H1 (cell line): ENCODE data around the gene TRA2A. TPM values are rescaled to one million over a fixed set of nuclear protein-coding genes. Genes with fewer than 3 reads are reported as not detected.

ENCODE experiments used
- CTCF ChIA-PET: fragments of 300-600 bp; sonication (Branson Sonifier 250); formaldehyde crosslinking; loops from one replicate; lab custom pipeline; 2021; ENCODE audit not compliant: partially characterized antibody; lab: Charles Lee
- POLR2A ChIA-PET: fragments of 300-600 bp; sonication (Branson Sonifier 250); formaldehyde crosslinking; loops from one replicate; lab custom pipeline; 2021; ENCODE audit warnings: inconsistent platforms; ENCODE audit not compliant: partially characterized antibody; lab: Charles Lee
- DNase-seq, 2 experiments: peaks; one replicate each; pipeline versions ENCODE4 v3.0.0 to v3.0.0-alpha.2; 2010 to 2022; ENCODE audit warnings: low spot score in 2 of 2, low read depth in 1 of 2, mixed read lengths in 1 of 2
- FAIRE-seq: peaks from 2 replicates; lab custom pipeline; 2011; peaks lifted over from hg19 to GRCh38; lab: Jason Lieb, UNC
- H2AFZ ChIP-seq: 2 replicates; pipeline ENCODE4 v1.8.1; 2012; ENCODE audit warnings: low read length, inconsistent platforms
- H2AK5ac ChIP-seq: 2 replicates; pipeline ENCODE4 v1.6.1; 2013; ENCODE audit warnings: low read depth, low read length
- H2BK120ac ChIP-seq: replicated peaks from 2 replicates; pipeline ENCODE3; 2013; ENCODE audit warnings: low read depth, low read length, inconsistent platforms
- H2BK12ac ChIP-seq: 2 replicates; pipeline ENCODE4 v1.6.1; 2013; ENCODE audit warnings: low read depth, low read length
- H2BK15ac ChIP-seq: 2 replicates; pipeline ENCODE4 v1.6.1; 2013; ENCODE audit warnings: low read length
- H2BK20ac ChIP-seq: 2 replicates; pipeline ENCODE4 v1.6.1; 2013; ENCODE audit warnings: low read length
- H2BK5ac ChIP-seq: 2 replicates; pipeline ENCODE4 v1.6.1; 2013; ENCODE audit warnings: low read depth, low read length
- H3K14ac ChIP-seq: 2 replicates; pipeline ENCODE4 v1.6.1; 2013; ENCODE audit warnings: inconsistent platforms; ENCODE audit not compliant: insufficient read length
- H3K18ac ChIP-seq: 2 replicates; pipeline ENCODE4 v1.6.1; 2013; ENCODE audit warnings: low read length; ENCODE audit errors: extremely low read depth
- H3K23ac ChIP-seq: 2 replicates; pipeline ENCODE4 v1.6.1; 2013; ENCODE audit warnings: inconsistent platforms; ENCODE audit not compliant: insufficient read length
- H3K23me2 ChIP-seq: 2 replicates; pipeline ENCODE4 v1.6.1; 2013; ENCODE audit warnings: low read depth, low read length
- H3K27ac ChIP-seq: 2 replicates; pipeline ENCODE4 v1.6.1; 2011; ENCODE audit warnings: low read depth, low read length, inconsistent platforms
- H3K27me3 ChIP-seq, 4 experiments: replicated peaks in 1 of 4; 1 replicate in 1 of 4; 2 replicates in 3 of 4; pipeline versions ENCODE4 v1.6.1 to v1.8.1; 2011 to 2013; ENCODE audit warnings: low read length in 3 of 4, mild to moderate bottlenecking in 3 of 4, inconsistent platforms in 2 of 4, mixed read lengths in 2 of 4, moderate library complexity in 1 of 4; ENCODE audit not compliant: control insufficient read depth in 3 of 4, insufficient read depth in 3 of 4; ENCODE audit errors: extremely low read depth in 1 of 4
- H3K36me3 ChIP-seq, 4 experiments: 2 replicates each; pipeline versions ENCODE4 v1.6.1 to v1.8.1; 2011 to 2013; ENCODE audit warnings: mild to moderate bottlenecking in 4 of 4, low read length in 3 of 4, moderate library complexity in 2 of 4, control low read depth in 1 of 4, inconsistent platforms in 1 of 4; ENCODE audit not compliant: insufficient read depth in 4 of 4, control insufficient read depth in 2 of 4
- H3K4ac ChIP-seq: replicated peaks from 2 replicates; pipeline ENCODE3; 2013; ENCODE audit warnings: low read length, low read depth, mixed read lengths, inconsistent platforms; ENCODE audit not compliant: insufficient read length
- H3K4me1 ChIP-seq, 4 experiments: replicated peaks in 1 of 4; 1 replicate in 1 of 4; 2 replicates in 3 of 4; pipeline versions ENCODE4 v1.6.1 to v1.8.1; 2011 to 2013; ENCODE audit warnings: low read length in 3 of 4, inconsistent platforms in 2 of 4, mixed read lengths in 1 of 4; ENCODE audit not compliant: insufficient read depth in 4 of 4, control insufficient read depth in 3 of 4
- H3K4me2 ChIP-seq, 2 experiments: 2 replicates each; pipeline versions ENCODE4 v1.6.1 to v1.8.1; 2011 to 2013; ENCODE audit warnings: low read depth in 2 of 2, low read length in 2 of 2, control low read depth in 1 of 2, inconsistent platforms in 1 of 2, mild to moderate bottlenecking in 1 of 2; ENCODE audit not compliant: insufficient read depth in 1 of 2
- H3K4me3 ChIP-seq, 4 experiments: fragments of 200-600, 300-600 bp in 1 of 4; sonication (generic), shearing (Covaris generic), sonication (Bioruptor Twin) in 1 of 4; 2 replicates each; pipeline versions ENCODE4 v1.5.1 to v1.8.1; 2011 to 2016; ENCODE audit warnings: low read length in 4 of 4, low read depth in 3 of 4, control low read depth in 2 of 4, inconsistent platforms in 2 of 4, mild to moderate bottlenecking in 2 of 4, mixed read lengths in 1 of 4, moderate library complexity in 1 of 4; ENCODE audit not compliant: insufficient read depth in 2 of 4; ENCODE audit errors: extremely low read depth in 1 of 4
- H3K56ac ChIP-seq: replicated peaks from 2 replicates; pipeline ENCODE3; 2013; ENCODE audit warnings: low read depth, mild to moderate bottlenecking, mixed read lengths, low read length, inconsistent platforms; ENCODE audit not compliant: insufficient read length
- H3K79me1 ChIP-seq: 2 replicates; pipeline ENCODE4 v1.6.1; 2013; ENCODE audit warnings: low read depth, low read length, control low read depth
- H3K79me2 ChIP-seq, 2 experiments: 2 replicates each; pipeline versions ENCODE4 v1.6.1 to v1.8.1; 2012 to 2013; ENCODE audit warnings: low read length in 2 of 2, mild to moderate bottlenecking in 2 of 2, inconsistent platforms in 1 of 2; ENCODE audit not compliant: insufficient read depth in 2 of 2, control insufficient read depth in 1 of 2
- H3K9ac ChIP-seq, 4 experiments: replicated peaks in 1 of 4; 1 replicate in 1 of 4; 2 replicates in 3 of 4; pipeline versions ENCODE4 v1.6.1 to v1.8.1; 2011 to 2013; ENCODE audit warnings: low read depth in 3 of 4, low read length in 3 of 4, control low read depth in 2 of 4, mild to moderate bottlenecking in 2 of 4, moderate library complexity in 2 of 4, inconsistent platforms in 1 of 4; ENCODE audit errors: extremely low read depth in 1 of 4
- H3K9me3 ChIP-seq, 2 experiments: 2 replicates each; pipeline versions ENCODE4 v1.6.1 to v1.8.1; 2012 to 2013; ENCODE audit warnings: mild to moderate bottlenecking in 2 of 2, moderate library complexity in 2 of 2, control low read depth in 1 of 2, inconsistent platforms in 1 of 2, low read depth in 1 of 2, low read length in 1 of 2, mixed read lengths in 1 of 2; ENCODE audit not compliant: insufficient read depth in 2 of 2
- H4K20me1 ChIP-seq, 2 experiments: replicated peaks in 1 of 2; 2 replicates each; pipeline versions ENCODE3 to v1.8.1; 2011 to 2013; ENCODE audit warnings: inconsistent platforms in 2 of 2, low read length in 2 of 2, mild to moderate bottlenecking in 1 of 2; ENCODE audit not compliant: insufficient read depth in 2 of 2, control insufficient read depth in 1 of 2
- H4K5ac ChIP-seq: 2 replicates; pipeline ENCODE4 v1.6.1; 2013; ENCODE audit warnings: low read length, low read depth, mixed read lengths, inconsistent platforms; ENCODE audit not compliant: insufficient read length
- H4K8ac ChIP-seq: 2 replicates; pipeline ENCODE4 v1.8.0; 2013; ENCODE audit warnings: mild to moderate bottlenecking, moderate library complexity, low read length, inconsistent platforms; ENCODE audit not compliant: insufficient read depth; ENCODE audit errors: extremely low read depth
- H4K91ac ChIP-seq: replicated peaks from 2 replicates; pipeline ENCODE3; 2013; ENCODE audit warnings: low read length, mixed read lengths, inconsistent platforms; ENCODE audit not compliant: insufficient read length
- FOSL1 ChIP-seq: IDR thresholded peaks from 2 replicates; pipeline ENCODE4 v1.6.1; 2011; ENCODE audit warnings: mild to moderate bottlenecking, low read depth, low read length, moderate library complexity; ENCODE audit not compliant: insufficient read depth
- PHF8 ChIP-seq: fragments of 200-600 bp; sonication (generic); conservative IDR thresholded peaks from 2 replicates; pipeline ENCODE4 v1.7.1; 2012; ENCODE audit warnings: low read depth, mild to moderate bottlenecking, inconsistent platforms, low read length, moderate library complexity
- SIN3A ChIP-seq, 2 experiments: IDR thresholded peaks in 1 of 2; conservative IDR thresholded peaks in 1 of 2; 2 replicates each; pipeline ENCODE4 v1.6.1; 2011 to 2012; ENCODE audit warnings: low read length in 2 of 2, improper control_type of control experiment in 1 of 2, low read depth in 1 of 2, mild to moderate bottlenecking in 1 of 2
- TEAD4 ChIP-seq: IDR thresholded peaks from 2 replicates; pipeline ENCODE4 v1.6.1; 2012; ENCODE audit warnings: low read depth, low read length, inconsistent platforms, mixed read lengths
- WGBS, 2 experiments: shearing (Covaris generic) in 1 of 2; methylation state at CpG; one replicate each; pipeline versions ENCODE4 v1.1.6 to v1.1.7; 2013 to 2015; ENCODE audit warnings: low lambda C conversion rate in 2 of 2, mixed read lengths in 2 of 2, inconsistent platforms in 1 of 2, low coverage in 1 of 2, missing lambda C conversion rate in 1 of 2; ENCODE audit not compliant: insufficient replicate concordance in 2 of 2, insufficient coverage in 1 of 2, insufficient read length in 1 of 2; ENCODE audit errors: extremely low coverage in 1 of 2, missing lambda C conversion rate in 1 of 2; 5-methylcytosine and 5-hydroxymethylcytosine counted together
- polyA plus RNA-seq, 7 experiments: library from polyadenylated mRNA; depleted of rRNA in 3 of 7; stranded (reverse) in 5 of 7; unstranded in 2 of 7; fragments of >200 nt in 5 of 7; fragments of 200-250 nt in 2 of 7; gene quantifications; 1 replicate in 5 of 7; 2 replicates in 1 of 7; 4 replicates in 1 of 7; pipeline versions ENCODE4 v1.2.1 to v1.2.3, GENCODE V29; 2011 to 2013; ENCODE audit warnings: missing spikeins in 2 of 7, mixed read lengths in 2 of 7
- total RNA-seq: library from RNA; stranded (reverse); fragmentation: NEBNext Ultra II Directional; extraction: Animal tissue kit (Norgen Biotek cat#: 25700); gene quantifications from 2 replicates; pipeline ENCODE4 v1.2.1, GENCODE V29; 2021

TRA2A gene
- total and polyA plus RNA-seq, 2 of the 8 experiments (the other 6 are each of a cell fraction or from before 2014, with no cell fraction given), result 116 to 125 TPM

GRCh38 chr7:23467291-23467805 is 64.4 kb downstream of the TRA2A start:
- peaks cover 0 to 10% (median 0%) of the 10 kb centered on the region in 4 experiments; a peak in 1 of 8 replicates for H3K36me3 ChIP-seq
- no peak overlapping the region for H3K56ac ChIP-seq
- peaks cover 14% of the 10 kb centered on the region; the same call in 1 of the 2 replicates for H3K23me2 ChIP-seq
- peak overlapping the region; percentile 81 to 95 (median 88) for H3K4me3 ChIP-seq
- H3K4me2 ChIP-seq, result peak overlapping the region; percentile 90 to 93
- no peaks in the 10 kb centered on the region; the same call in 1 of the 2 replicates for H3K79me1 ChIP-seq
- FAIRE-seq, result no peak
- no peak overlapping the region; the same call in 1 of the 2 replicates for H2BK15ac ChIP-seq
- H2BK120ac ChIP-seq, result no peak overlapping the region
- peak overlapping the region; percentile 82 to 92 (median 88) for H3K9ac ChIP-seq
- peak in 1 of 2 experiments; percentile 47 for DNase-seq
- H4K91ac ChIP-seq, result no peak overlapping the region
- H4K5ac ChIP-seq, result peak overlapping the region; percentile 95
- H2AFZ ChIP-seq, result no peak overlapping the region
- peak overlapping the region; percentile 86 for H3K27ac ChIP-seq
- peak overlapping the region; percentile 16 for H2BK5ac ChIP-seq
- no peak overlapping the region for H2BK20ac ChIP-seq
- H3K4me1 ChIP-seq, result peaks cover 4 to 21% (median 11%) of the 10 kb centered on the region in 4 experiments; a peak in 6 of 7 replicates
- no peak overlapping the region for H3K14ac ChIP-seq
- H3K18ac ChIP-seq, result peak overlapping the region; percentile 89
- 2% methylated on average over 11 of the region's 11 CpGs; no CpG with 5 or more reads in 1 of the 2 experiments for WGBS, 2 experiments
- no peaks in the 10 kb centered on the region for H3K27me3 ChIP-seq
- H3K9me3 ChIP-seq, result no peaks in the 10 kb centered on the region
- H3K23ac ChIP-seq, result no peak overlapping the region
- peaks cover 45 to 86% of the 10 kb centered on the region in 2 experiments for H3K79me2 ChIP-seq
- peaks cover 17 to 20% of the 10 kb centered on the region in 2 experiments for H4K20me1 ChIP-seq
- CTCF ChIA-PET, result interaction anchor here (0.6 to 1.5 kb wide), 7 partner anchors 11 to 191 kb away, joined by 3 to 6 read pairs (median 4); no protein-coding TSS in a partner anchor
- no peak overlapping the region for H3K4ac ChIP-seq
- POLR2A ChIA-PET, result interaction anchor here (0.8 to 3.3 kb wide), 20 partner anchors 10 to 118 kb away, joined by 3 to 12 read pairs (median 4); no protein-coding TSS in a partner anchor
- H2BK12ac ChIP-seq, result peak overlapping the region; percentile 29; the same call in 1 of the 2 replicates
- 0 out of 2 replicates have a peak overlapping the region, but pooled peaks have one; percentile 26 for H2AK5ac ChIP-seq
- 0 out of 2 replicates have a peak, but pooled peaks have one; percentile 19 for TF ChIP-seq PHF8
- TF ChIP-seq FOSL1, result no peak
- TF ChIP-seq SIN3A (conservative IDR thresholded peaks at IDR 0.05 in 1 of 2, IDR thresholded peaks at IDR 0.05 in 1 of 2; ENCODE audit: low read depth in 1 of 2, low read length in 2 of 2), result 0 out of 4 replicates have a peak, but pooled peaks of 1 of the 2 experiments have one; percentile 22
- no peak for TF ChIP-seq TEAD4
- H4K8ac ChIP-seq, result no peak overlapping the region
